H1 (cell line): ENCODE measurements around the gene TGFB1. TPM values are rescaled to one million over a fixed set of nuclear protein-coding genes. Genes with fewer than 3 reads are reported as not detected.

Source experiments
- BRCA1 ChIP-seq: IDR thresholded peaks from 2 replicates; pipeline ENCODE4 v1.6.1; 2012; ENCODE audit warnings: low read depth, low read length, improper control_type of control experiment
- CHD1 ChIP-seq: IDR thresholded peaks from 2 replicates; pipeline ENCODE4 v1.6.1; 2012; ENCODE audit warnings: low read depth, low read length, improper control_type of control experiment
- EGR1 ChIP-seq: IDR thresholded peaks from 2 replicates; pipeline ENCODE4 v1.6.1; 2011; ENCODE audit warnings: low read depth, low read length, borderline replicate concordance
- KDM5A ChIP-seq: fragments of 200-600 bp; IDR thresholded peaks from 2 replicates; pipeline ENCODE4 v1.7.1; 2012; ENCODE audit warnings: mild to moderate bottlenecking, low read length, inconsistent platforms, mixed read lengths
- MAFK ChIP-seq: IDR thresholded peaks from 2 replicates; pipeline ENCODE4 v1.6.1; 2012; ENCODE audit warnings: low read depth, mild to moderate bottlenecking, improper control_type of control experiment, low read length
- SIX5 ChIP-seq: IDR thresholded peaks from 2 replicates; pipeline ENCODE4 v1.6.1; 2011; ENCODE audit warnings: mild to moderate bottlenecking, low read depth, low read length
- TAF1 ChIP-seq: IDR thresholded peaks from 2 replicates; pipeline ENCODE4 v1.6.1; 2011; ENCODE audit warnings: mild to moderate bottlenecking, low read depth, low read length
- ZNF274 ChIP-seq: IDR thresholded peaks from 2 replicates; pipeline ENCODE4 v1.7.0; 2012; ENCODE audit warnings: low read length, borderline replicate concordance; ENCODE audit errors: extremely low read depth
- polyA plus RNA-seq, 7 experiments: library from polyadenylated mRNA; depleted of rRNA in 3 of 7; stranded (reverse) in 5 of 7; unstranded in 2 of 7; fragments of >200 nt in 5 of 7; fragments of 200-250 nt in 2 of 7; gene quantifications; 1 replicate in 5 of 7; 2 replicates in 1 of 7; 4 replicates in 1 of 7; pipeline versions ENCODE4 v1.2.1 to v1.2.3, GENCODE V29; 2011 to 2013; ENCODE audit warnings: missing spikeins in 2 of 7, mixed read lengths in 2 of 7
- total RNA-seq: library from RNA; stranded (reverse); fragmentation: NEBNext Ultra II Directional; extraction: Animal tissue kit (Norgen Biotek cat#: 25700); gene quantifications from 2 replicates; pipeline ENCODE4 v1.2.1, GENCODE V29; 2021
- TF ChIP-seq, protein P1 (sequence below): fragments of 300-600 bp; sonication (generic); IDR thresholded peaks from 2 replicates; pipeline ENCODE4 v1.7.1; 2012; ENCODE audit warnings: low read length, moderate library complexity, mild to moderate bottlenecking, inconsistent platforms; ENCODE audit not compliant: insufficient replicate concordance
- TF ChIP-seq, protein P2 (sequence below): IDR thresholded peaks from 2 replicates; pipeline ENCODE4 v1.6.1; 2011; ENCODE audit warnings: low read depth, mild to moderate bottlenecking, low read length; ENCODE audit not compliant: insufficient read depth

The TGFB1 gene
- total and polyA plus RNA-seq, 2 of the 8 experiments (the other 6 are each of a cell fraction or from before 2014, with no cell fraction given), result 1.7 to 10.6 TPM

DNA sequence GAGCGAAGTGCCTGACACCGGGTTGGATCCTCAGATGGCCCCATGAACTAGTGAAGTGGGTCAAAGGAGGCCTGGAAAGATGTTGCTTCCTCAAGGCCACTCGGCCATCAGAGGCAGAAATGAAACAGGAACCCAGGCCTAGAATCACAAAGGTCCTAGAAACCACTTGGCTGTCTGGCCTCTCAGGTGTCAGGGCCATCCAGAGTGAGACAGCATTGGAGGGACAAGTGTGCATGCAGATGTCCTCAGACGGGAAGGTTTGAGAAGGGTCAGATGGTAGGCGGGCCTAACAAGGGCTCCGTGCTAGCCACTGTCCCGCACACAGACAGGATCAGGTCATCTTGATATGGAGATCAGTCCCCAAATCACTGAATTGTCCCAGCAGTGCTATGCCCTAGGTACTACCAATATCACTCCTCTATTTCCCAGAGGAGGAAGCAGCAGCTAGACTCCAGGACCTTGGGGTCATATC is 29.5 kb downstream of the TGFB1 start (continued):
- TF ChIP-seq, protein P1, sequence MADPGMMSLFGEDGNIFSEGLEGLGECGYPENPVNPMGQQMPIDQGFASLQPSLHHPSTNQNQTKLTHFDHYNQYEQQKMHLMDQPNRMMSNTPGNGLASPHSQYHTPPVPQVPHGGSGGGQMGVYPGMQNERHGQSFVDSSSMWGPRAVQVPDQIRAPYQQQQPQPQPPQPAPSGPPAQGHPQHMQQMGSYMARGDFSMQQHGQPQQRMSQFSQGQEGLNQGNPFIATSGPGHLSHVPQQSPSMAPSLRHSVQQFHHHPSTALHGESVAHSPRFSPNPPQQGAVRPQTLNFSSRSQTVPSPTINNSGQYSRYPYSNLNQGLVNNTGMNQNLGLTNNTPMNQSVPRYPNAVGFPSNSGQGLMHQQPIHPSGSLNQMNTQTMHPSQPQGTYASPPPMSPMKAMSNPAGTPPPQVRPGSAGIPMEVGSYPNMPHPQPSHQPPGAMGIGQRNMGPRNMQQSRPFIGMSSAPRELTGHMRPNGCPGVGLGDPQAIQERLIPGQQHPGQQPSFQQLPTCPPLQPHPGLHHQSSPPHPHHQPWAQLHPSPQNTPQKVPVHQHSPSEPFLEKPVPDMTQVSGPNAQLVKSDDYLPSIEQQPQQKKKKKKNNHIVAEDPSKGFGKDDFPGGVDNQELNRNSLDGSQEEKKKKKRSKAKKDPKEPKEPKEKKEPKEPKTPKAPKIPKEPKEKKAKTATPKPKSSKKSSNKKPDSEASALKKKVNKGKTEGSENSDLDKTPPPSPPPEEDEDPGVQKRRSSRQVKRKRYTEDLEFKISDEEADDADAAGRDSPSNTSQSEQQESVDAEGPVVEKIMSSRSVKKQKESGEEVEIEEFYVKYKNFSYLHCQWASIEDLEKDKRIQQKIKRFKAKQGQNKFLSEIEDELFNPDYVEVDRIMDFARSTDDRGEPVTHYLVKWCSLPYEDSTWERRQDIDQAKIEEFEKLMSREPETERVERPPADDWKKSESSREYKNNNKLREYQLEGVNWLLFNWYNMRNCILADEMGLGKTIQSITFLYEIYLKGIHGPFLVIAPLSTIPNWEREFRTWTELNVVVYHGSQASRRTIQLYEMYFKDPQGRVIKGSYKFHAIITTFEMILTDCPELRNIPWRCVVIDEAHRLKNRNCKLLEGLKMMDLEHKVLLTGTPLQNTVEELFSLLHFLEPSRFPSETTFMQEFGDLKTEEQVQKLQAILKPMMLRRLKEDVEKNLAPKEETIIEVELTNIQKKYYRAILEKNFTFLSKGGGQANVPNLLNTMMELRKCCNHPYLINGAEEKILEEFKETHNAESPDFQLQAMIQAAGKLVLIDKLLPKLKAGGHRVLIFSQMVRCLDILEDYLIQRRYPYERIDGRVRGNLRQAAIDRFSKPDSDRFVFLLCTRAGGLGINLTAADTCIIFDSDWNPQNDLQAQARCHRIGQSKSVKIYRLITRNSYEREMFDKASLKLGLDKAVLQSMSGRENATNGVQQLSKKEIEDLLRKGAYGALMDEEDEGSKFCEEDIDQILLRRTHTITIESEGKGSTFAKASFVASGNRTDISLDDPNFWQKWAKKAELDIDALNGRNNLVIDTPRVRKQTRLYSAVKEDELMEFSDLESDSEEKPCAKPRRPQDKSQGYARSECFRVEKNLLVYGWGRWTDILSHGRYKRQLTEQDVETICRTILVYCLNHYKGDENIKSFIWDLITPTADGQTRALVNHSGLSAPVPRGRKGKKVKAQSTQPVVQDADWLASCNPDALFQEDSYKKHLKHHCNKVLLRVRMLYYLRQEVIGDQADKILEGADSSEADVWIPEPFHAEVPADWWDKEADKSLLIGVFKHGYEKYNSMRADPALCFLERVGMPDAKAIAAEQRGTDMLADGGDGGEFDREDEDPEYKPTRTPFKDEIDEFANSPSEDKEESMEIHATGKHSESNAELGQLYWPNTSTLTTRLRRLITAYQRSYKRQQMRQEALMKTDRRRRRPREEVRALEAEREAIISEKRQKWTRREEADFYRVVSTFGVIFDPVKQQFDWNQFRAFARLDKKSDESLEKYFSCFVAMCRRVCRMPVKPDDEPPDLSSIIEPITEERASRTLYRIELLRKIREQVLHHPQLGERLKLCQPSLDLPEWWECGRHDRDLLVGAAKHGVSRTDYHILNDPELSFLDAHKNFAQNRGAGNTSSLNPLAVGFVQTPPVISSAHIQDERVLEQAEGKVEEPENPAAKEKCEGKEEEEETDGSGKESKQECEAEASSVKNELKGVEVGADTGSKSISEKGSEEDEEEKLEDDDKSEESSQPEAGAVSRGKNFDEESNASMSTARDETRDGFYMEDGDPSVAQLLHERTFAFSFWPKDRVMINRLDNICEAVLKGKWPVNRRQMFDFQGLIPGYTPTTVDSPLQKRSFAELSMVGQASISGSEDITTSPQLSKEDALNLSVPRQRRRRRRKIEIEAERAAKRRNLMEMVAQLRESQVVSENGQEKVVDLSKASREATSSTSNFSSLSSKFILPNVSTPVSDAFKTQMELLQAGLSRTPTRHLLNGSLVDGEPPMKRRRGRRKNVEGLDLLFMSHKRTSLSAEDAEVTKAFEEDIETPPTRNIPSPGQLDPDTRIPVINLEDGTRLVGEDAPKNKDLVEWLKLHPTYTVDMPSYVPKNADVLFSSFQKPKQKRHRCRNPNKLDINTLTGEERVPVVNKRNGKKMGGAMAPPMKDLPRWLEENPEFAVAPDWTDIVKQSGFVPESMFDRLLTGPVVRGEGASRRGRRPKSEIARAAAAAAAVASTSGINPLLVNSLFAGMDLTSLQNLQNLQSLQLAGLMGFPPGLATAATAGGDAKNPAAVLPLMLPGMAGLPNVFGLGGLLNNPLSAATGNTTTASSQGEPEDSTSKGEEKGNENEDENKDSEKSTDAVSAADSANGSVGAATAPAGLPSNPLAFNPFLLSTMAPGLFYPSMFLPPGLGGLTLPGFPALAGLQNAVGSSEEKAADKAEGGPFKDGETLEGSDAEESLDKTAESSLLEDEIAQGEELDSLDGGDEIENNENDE, result no peak
- TF ChIP-seq EGR1 (no peak), ZNF274 (no peak), TAF1 (no peak), KDM5A (no peak), SIX5 (no peak), CHD1 (no peak), MAFK (no peak), BRCA1 (no peak)
- TF ChIP-seq, protein P2, sequence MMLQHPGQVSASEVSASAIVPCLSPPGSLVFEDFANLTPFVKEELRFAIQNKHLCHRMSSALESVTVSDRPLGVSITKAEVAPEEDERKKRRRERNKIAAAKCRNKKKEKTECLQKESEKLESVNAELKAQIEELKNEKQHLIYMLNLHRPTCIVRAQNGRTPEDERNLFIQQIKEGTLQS, result no peak
